GM12864 (cell line): ENCODE data around the gene KIAA1671.

Experiments used
- DNase-seq: peaks from one replicate; pipeline ENCODE4 v3.0.0-alpha.2; 2011; ENCODE audit warnings: low read depth
- H3K4me3 ChIP-seq: 2 replicates; pipeline ENCODE4 v1.5.1; 2011; ENCODE audit warnings: mild to moderate bottlenecking, low read depth, low read length, control low read depth
- CTCF ChIP-seq: IDR thresholded peaks from 2 replicates; pipeline ENCODE4 v1.5.1; 2011; ENCODE audit warnings: low read depth, mild to moderate bottlenecking, moderate library complexity, low read length, control low read depth, inconsistent platforms; ENCODE audit errors: missing control alignments

Gene KIAA1671

GRCh38 chr22:24928322-24928721 lies 24.2 kb upstream of the KIAA1671 start:
- no peak for DNase-seq
- no peak overlapping the region for H3K4me3 ChIP-seq
- no peak for TF ChIP-seq CTCF

GRCh38 chr22:24930678-24931077 lies 21.8 kb upstream of the KIAA1671 start:
- no peak for DNase-seq
- TF ChIP-seq CTCF: no peak
- no peak overlapping the region for H3K4me3 ChIP-seq

GRCh38 chr22:24935771-24936483 lies 16.6 kb upstream of the KIAA1671 start:
- H3K4me3 ChIP-seq: no peak overlapping the region
- no peak for DNase-seq

GRCh38 chr22:24937114-24937513 lies 15.4 kb upstream of the KIAA1671 start:
- DNase-seq: no peak
- H3K4me3 ChIP-seq: no peak overlapping the region
- TF ChIP-seq CTCF: peak; percentile 42

More at GRCh38 chr22:24935771-24936483, 16.6 kb upstream of the KIAA1671 start:
- no peak for TF ChIP-seq CTCF

GRCh38 chr22:24938741-24939341 lies 13.7 kb upstream of the KIAA1671 start:
- no peak overlapping the region for H3K4me3 ChIP-seq
- TF ChIP-seq CTCF: peak; percentile 78
- no peak for DNase-seq

GRCh38 chr22:24942301-24942700 lies 10.2 kb upstream of the KIAA1671 start:
- TF ChIP-seq CTCF: no peak
- no peak for DNase-seq

More at GRCh38 chr22:24942301-24942700, 10.2 kb upstream of the KIAA1671 start:
- H3K4me3 ChIP-seq: no peak overlapping the region
